ENCODE data around the gene ZNF555.

The ZNF555 gene

GRCh38 chr19:2827022-2827421 lies 14.3 kb upstream of the ZNF555 start:
- DNase-seq = no peak

- no peak for DNase-seq
Observed at GRCh38 chr19:2827840-2828489, 13.3 kb upstream of the ZNF555 start.

GRCh38 chr19:2834294-2834871 lies 6.9 kb upstream of the ZNF555 start:
- no peak for DNase-seq

GRCh38 chr19:2837430-2837829 lies 3.8 kb upstream of the ZNF555 start:
- no peak for DNase-seq

GRCh38 chr19:2841855-2842574 lies 740 bp downstream of the ZNF555 start:
- DNase-seq = no peak

GRCh38 chr19:2845107-2845506 lies 3.8 kb downstream of the ZNF555 start:
- no peak for DNase-seq

- no peak for DNase-seq
Observed at GRCh38 chr19:2846180-2846894, 5.1 kb downstream of the ZNF555 start.

GRCh38 chr19:2847507-2847906 lies 6.2 kb downstream of the ZNF555 start:
- no peak for DNase-seq

- DNase-seq = no peak
Observed at GRCh38 chr19:2848616-2849015, 7.3 kb downstream of the ZNF555 start.

- DNase-seq = no peak
Observed at GRCh38 chr19:2850256-2850925, 9.1 kb downstream of the ZNF555 start.

GRCh38 chr19:2852598-2852997 lies 11.3 kb downstream of the ZNF555 start:
- no peak for DNase-seq

- DNase-seq = no peak
Observed at GRCh38 chr19:2853015-2853606, 11.8 kb downstream of the ZNF555 start.

GRCh38 chr19:2854849-2855248 lies 13.6 kb downstream of the ZNF555 start:
- DNase-seq = no peak

GRCh38 chr19:2856457-2857050 lies 15.3 kb downstream of the ZNF555 start:
- DNase-seq = no peak

- DNase-seq = no peak
Observed at GRCh38 chr19:2858864-2859263, 17.6 kb downstream of the ZNF555 start.

- no peak for DNase-seq
Observed at GRCh38 chr19:2863816-2864215, 22.5 kb downstream of the ZNF555 start.

- DNase-seq = no peak
Observed at GRCh38 chr19:2865334-2866100, 24.2 kb downstream of the ZNF555 start.

- no peak for DNase-seq
Observed at GRCh38 chr19:2866495-2867024, 25.3 kb downstream of the ZNF555 start.

GRCh38 chr19:2867025-2867991 lies 26.0 kb downstream of the ZNF555 start, which contains the start of gene ZNF556:
Gene ZNF556 (plus strand): TSS chr19:2867335. CDS start chr19:2867422, 87 bp downstream.
- DNase-seq = no peak

GRCh38 chr19:2869618-2870017 lies 28.3 kb downstream of the ZNF555 start:
- DNase-seq = no peak
